Measurements from ENCODE around the gene PAPOLA. TPM values are rescaled to one million over a fixed set of nuclear protein-coding genes. Genes with fewer than 3 reads are reported as not detected.

Gene PAPOLA
- total and polyA plus RNA-seq, 9 of the 15 experiments (the other 6 are each of a cell fraction or from before 2014, with no cell fraction given) = 51.1 to 199 (median 95.8) TPM

GRCh38 chr14:96502621-96503305, 581 bp downstream of the PAPOLA start (continued):
- TF ChIP-seq ETS1 (conservative IDR thresholded peaks at IDR 0.05; ENCODE audit: control insufficient read depth, low read depth, low read length) = no peak
- no peak for TF ChIP-seq HES1 (IDR thresholded peaks at IDR 0.05; ENCODE audit: low read depth)
- 0 out of 4 replicates have a peak, but pooled peaks of 1 of the 2 experiments have one; percentile 53 for TF ChIP-seq ETV6 (IDR thresholded peaks at IDR 0.05; ENCODE audit: borderline replicate concordance in 1 of 2, low read depth in 2 of 2, low read length in 1 of 2)
- TF ChIP-seq ETV6 (CRISPR knock-in tag; IDR thresholded peaks at IDR 0.05; ENCODE audit: borderline replicate concordance) = no peak
- no peak for TF ChIP-seq EHMT2 (IDR thresholded peaks at IDR 0.05)
- peak; percentile 39; the same call in 1 of the 2 replicates for TF ChIP-seq ZC3H4 (CRISPR knock-in tag; IDR thresholded peaks at IDR 0.05; ENCODE audit: borderline replicate concordance)
- no peak for TF ChIP-seq HEY1 (CRISPR knock-in tag; IDR thresholded peaks at IDR 0.05; ENCODE audit: borderline replicate concordance)
- TF ChIP-seq BHLHE40 (IDR thresholded peaks at IDR 0.05; ENCODE audit: low read length) = no peak
- no peak for TF ChIP-seq ZNF695 (CRISPR knock-in tag; IDR thresholded peaks at IDR 0.05)
- TF ChIP-seq ZBTB40 (IDR thresholded peaks at IDR 0.05) = peak; percentile 46
- TF ChIP-seq ZBTB40 (CRISPR knock-in tag; IDR thresholded peaks at IDR 0.05) = 0 out of 2 replicates have a peak, but pooled peaks have one; percentile 14
- no peak for TF ChIP-seq SMAD1 (IDR thresholded peaks at IDR 0.05; ENCODE audit: low read depth, low read length, partially characterized antibody)
- no peak for TF ChIP-seq ETV5 (CRISPR knock-in tag; IDR thresholded peaks at IDR 0.05; ENCODE audit: low read depth)
- no peak for TF ChIP-seq ZNF253 (CRISPR knock-in tag; conservative IDR thresholded peaks at IDR 0.05)
- no peak for TF ChIP-seq LEF1 (IDR thresholded peaks at IDR 0.05)
- TF ChIP-seq SPI1 (IDR thresholded peaks at IDR 0.05; ENCODE audit: borderline replicate concordance, low read depth, low read length) = 0 out of 2 replicates have a peak, but pooled peaks have one; percentile 37

All from K562 (cell line).